ENCODE measurements around the gene MDP1. TPM values are rescaled to one million over a fixed set of nuclear protein-coding genes. Genes with fewer than 3 reads are reported as not detected.
"Not testable (repeated sequence)": the region's sequence is repeated elsewhere in the genome, so short reads cannot be mapped to it uniquely, and the experiment has no call there.

MDP1 gene
- polyA plus RNA-seq, 2 of the 4 experiments (the other 2 are of a cell fraction), result 21.6 to 38.6 TPM

- ATAC-seq (no peak), FAIRE-seq (no peak), DNase-seq (ENCODE audit: low read depth in 1 of 2, low spot score in 1 of 2) (no peak)
- Histone ChIP-seq H3K27ac (no peak overlapping the region), H3K9me3 (no peaks in the 10 kb centered on the region), H3K4me1 (peaks cover 7% of the 10 kb centered on the region; the same call in 2 of the 3 replicates), H3K4me2 (no peak overlapping the region), H3K4me3 (no peak overlapping the region)
- WGBS (ENCODE audit: missing lambda C conversion rate), result 86% methylated on average over 7 of the region's 7 CpGs
- ChIA-PET POLR2A (interaction anchor here (1.4 kb wide), 1 partner anchor 18 kb away, joined by 3 read pairs; the partner anchor contains the start of gene TINF2), CTCF (interaction anchor here (0.7 to 1.9 kb wide), 4 partner anchors 9 to 84 kb away, joined by 3 to 5 read pairs (median 4); partner anchors contain the start of genes MDP1 and TINF2)
- TF ChIP-seq CBX8 (IDR thresholded peaks at IDR 0.05), result no peak
- no peak for TF ChIP-seq NPAS2 (CRISPR knock-in tag; IDR thresholded peaks at IDR 0.05; ENCODE audit: borderline replicate concordance)
These were observed 8.8 kb upstream of the MDP1 start for GRCh38 chr14:24224618-24225071.

GRCh38 chr14:24222987-24223386 lies 7.1 kb upstream of the MDP1 start:
- ATAC-seq; H3K4me1 ChIP-seq; H3K4me3 ChIP-seq; H3K9me3 ChIP-seq; FAIRE-seq; H3K27ac ChIP-seq; POLR2A ChIA-PET; H3K4me2 ChIP-seq; DNase-seq (ENCODE audit: low read depth in 1 of 2, low spot score in 1 of 2): not testable (repeated sequence)
- WGBS (ENCODE audit: missing lambda C conversion rate), result 100% methylated on average over 4 of the region's 4 CpGs
- CTCF ChIA-PET, result interaction anchor here (1.2 kb wide), 1 partner anchor 17 kb away, joined by 5 read pairs; no protein-coding TSS in a partner anchor

- ChIA-PET CTCF (interaction anchor here (1.2 to 2.4 kb wide), 4 partner anchors 8 to 89 kb away, joined by 3 to 14 read pairs (median 7); partner anchors contain the start of genes CIDEB and TINF2), POLR2A (no interaction called here)
- Histone ChIP-seq H3K27ac (no peak overlapping the region), H3K4me3 (no peak overlapping the region), H3K4me1 (peaks cover 10% of the 10 kb centered on the region; the same call in 2 of the 3 replicates), H3K4me2 (no peak overlapping the region), H3K9me3 (no peaks in the 10 kb centered on the region)
- WGBS (ENCODE audit: missing lambda C conversion rate), result 85% methylated on average over 3 of the region's 3 CpGs
- no peak for FAIRE-seq
- TF ChIP-seq JUN (IDR thresholded peaks at IDR 0.05), result no peak
- TF ChIP-seq SREBF2 (IDR thresholded peaks at IDR 0.05), result no peak
- TF ChIP-seq MAZ (IDR thresholded peaks at IDR 0.05; ENCODE audit: borderline replicate concordance, low read depth, low read length), result no peak
- no peak for TF ChIP-seq RARB (CRISPR knock-in tag; IDR thresholded peaks at IDR 0.05)
- no peak for TF ChIP-seq EHF (CRISPR knock-in tag; IDR thresholded peaks at IDR 0.05)
- no peak for TF ChIP-seq ZSCAN20 (CRISPR knock-in tag; IDR thresholded peaks at IDR 0.05)
- TF ChIP-seq TP53 (CRISPR knock-in tag; IDR thresholded peaks at IDR 0.05), result no peak
- TF ChIP-seq POLR2A (IDR thresholded peaks at IDR 0.05; ENCODE audit: low read length), result no peak
- TF ChIP-seq POLR2AphosphoS2 (conservative IDR thresholded peaks at IDR 0.05; ENCODE audit: low read length), result no peak
- no peak for TF ChIP-seq NR3C1 (IDR thresholded peaks at IDR 0.05)
- no peak for TF ChIP-seq EP300 (IDR thresholded peaks at IDR 0.05)
- no peak for TF ChIP-seq ZNF302 (CRISPR knock-in tag; IDR thresholded peaks at IDR 0.05)
- no peak for TF ChIP-seq HEYL (CRISPR knock-in tag; IDR thresholded peaks at IDR 0.05)
- no peak for ATAC-seq
- DNase-seq (ENCODE audit: low read depth in 1 of 2, low spot score in 1 of 2), result no peak
These were observed 3.7 kb upstream of the MDP1 start for GRCh38 chr14:24219521-24219920.

GRCh38 chr14:24219080-24219479 lies 3.2 kb upstream of the MDP1 start:
- ChIA-PET CTCF (interaction anchor here (2.2 to 2.4 kb wide), 2 partner anchors 12 to 22 kb away, joined by 11 to 14 read pairs; partner anchors contain the start of gene TINF2), POLR2A (no interaction called here)
- TF ChIP-seq SREBF2 (IDR thresholded peaks at IDR 0.05), result no peak
- TF ChIP-seq GATA3 (IDR thresholded peaks at IDR 0.05; ENCODE audit: borderline replicate concordance), result no peak
- no peak for TF ChIP-seq RARB (CRISPR knock-in tag; IDR thresholded peaks at IDR 0.05)
- no peak for TF ChIP-seq MAX (IDR thresholded peaks at IDR 0.05)
- TF ChIP-seq, protein P1, sequence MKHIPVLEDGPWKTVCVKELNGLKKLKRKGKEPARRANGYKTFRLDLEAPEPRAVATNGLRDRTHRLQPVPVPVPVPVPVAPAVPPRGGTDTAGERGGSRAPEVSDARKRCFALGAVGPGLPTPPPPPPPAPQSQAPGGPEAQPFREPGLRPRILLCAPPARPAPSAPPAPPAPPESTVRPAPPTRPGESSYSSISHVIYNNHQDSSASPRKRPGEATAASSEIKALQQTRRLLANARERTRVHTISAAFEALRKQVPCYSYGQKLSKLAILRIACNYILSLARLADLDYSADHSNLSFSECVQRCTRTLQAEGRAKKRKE (CRISPR knock-in tag; IDR thresholded peaks at IDR 0.05; ENCODE audit: low read depth), result no peak
- no peak for DNase-seq (ENCODE audit: low read depth in 1 of 2, low spot score in 1 of 2)
- no peak overlapping the region for H3K4me2 ChIP-seq
- WGBS (ENCODE audit: missing lambda C conversion rate), result 85% methylated on average over 3 of the region's 4 CpGs
- ATAC-seq, result no peak
- no peak overlapping the region for H3K4me3 ChIP-seq
- no peak for FAIRE-seq
- H3K9me3 ChIP-seq, result no peaks in the 10 kb centered on the region
- H3K27ac ChIP-seq, result no peak overlapping the region
- peaks cover 14% of the 10 kb centered on the region; the same call in 2 of the 3 replicates for H3K4me1 ChIP-seq

- FAIRE-seq; H3K4me2 ChIP-seq; H3K4me3 ChIP-seq; H3K27ac ChIP-seq; POLR2A ChIA-PET; H3K9me3 ChIP-seq; DNase-seq (ENCODE audit: low read depth in 1 of 2, low spot score in 1 of 2); ATAC-seq: not testable (repeated sequence)
- CTCF ChIA-PET, result interaction anchor here (1.3 to 4.3 kb wide), 7 partner anchors 10 to 91 kb away, joined by 4 to 31 read pairs (median 11); partner anchors contain the start of genes CIDEB and TINF2
- H3K4me1 ChIP-seq, result peaks cover 24% of the 10 kb centered on the region
- WGBS (ENCODE audit: missing lambda C conversion rate), result 95% methylated on average over 1 of the region's 1 CpG
These were observed 1.0 kb upstream of the MDP1 start for GRCh38 chr14:24216876-24217275.
